Renal pelvis (tissue), 4 donors: ENCODE results near the gene CYP4F22. TPM values are rescaled to one million over a fixed set of nuclear protein-coding genes. Genes with fewer than 3 reads are reported as not detected.

ENCODE experiments used
- DNase-seq: peaks from one replicate; pipeline ENCODE4 v3.0.0-alpha.2; 2013
- polyA plus RNA-seq, 3 donors: library from polyadenylated mRNA; unstranded; fragments of 120-200 nt; gene quantifications; one replicate each; pipeline ENCODE4 v1.2.1, GENCODE V29; 2013; ENCODE audit not compliant: insufficient read length in 3 of 3

Gene CYP4F22
- polyA plus RNA-seq, 3 donors, result 0.12 to 0.37 (median 0.14) TPM

DNA sequence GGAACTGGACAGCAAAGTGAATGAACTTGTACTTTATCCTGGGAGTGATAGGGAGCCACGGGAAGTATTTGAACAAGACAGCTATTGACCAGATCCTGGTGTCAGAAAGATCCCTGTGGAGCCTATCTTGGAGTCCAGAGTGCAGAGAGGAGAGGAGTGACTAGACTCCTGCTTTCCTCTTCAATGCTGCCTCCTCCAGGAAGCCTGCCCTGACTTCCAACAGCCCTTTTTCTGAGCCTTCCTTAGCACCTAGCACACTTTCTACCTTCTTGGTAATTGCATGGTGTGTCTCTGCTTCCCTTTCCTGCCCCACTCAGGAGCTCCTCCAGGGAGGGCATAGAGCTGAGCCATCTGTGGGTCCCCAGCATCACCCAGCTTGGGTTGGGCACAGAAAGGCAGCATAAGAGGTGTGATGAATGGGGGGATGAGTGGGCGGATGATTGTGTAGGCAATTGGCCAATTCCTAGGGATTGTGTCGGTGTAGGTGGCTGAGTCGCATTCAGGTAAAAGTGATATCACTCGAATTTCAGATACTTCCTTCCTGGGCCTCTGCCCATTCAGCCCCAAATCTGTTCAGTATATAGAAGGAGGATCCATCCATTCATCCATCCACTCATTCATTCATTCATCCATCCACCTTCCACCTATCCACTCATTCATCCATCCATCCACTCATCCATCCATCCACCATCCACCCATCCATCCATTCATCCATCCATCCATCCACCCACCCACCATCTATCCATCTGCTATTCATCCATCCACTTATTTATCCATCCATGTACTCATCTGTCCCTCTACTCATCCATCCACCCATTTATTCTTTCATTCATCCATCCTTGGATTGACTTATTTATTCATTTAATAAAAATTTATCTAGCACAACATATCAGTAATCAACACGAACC lies 26.9 kb downstream of the CYP4F22 start:
- no peak for DNase-seq

DNA sequence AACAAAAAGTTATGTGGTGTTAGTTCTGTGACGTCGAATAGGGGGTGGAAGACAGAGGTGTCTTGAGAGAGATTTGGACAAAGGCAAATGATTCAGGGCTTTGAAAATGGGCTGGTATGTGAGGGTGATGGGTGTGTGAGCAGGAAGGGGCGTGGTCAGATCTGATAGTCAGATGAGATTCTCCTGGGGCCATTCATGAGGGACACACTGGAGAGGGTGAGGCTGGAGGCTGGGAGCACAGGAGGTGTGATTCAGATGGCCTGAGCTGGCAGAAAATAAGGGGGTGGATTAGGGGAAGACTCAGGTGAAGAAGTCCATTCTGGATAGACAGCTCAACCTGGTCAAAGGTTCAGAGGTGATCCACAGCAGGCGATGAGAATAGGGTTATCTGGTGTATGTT lies 28.0 kb downstream of the CYP4F22 start:
- DNase-seq, result no peak

DNA sequence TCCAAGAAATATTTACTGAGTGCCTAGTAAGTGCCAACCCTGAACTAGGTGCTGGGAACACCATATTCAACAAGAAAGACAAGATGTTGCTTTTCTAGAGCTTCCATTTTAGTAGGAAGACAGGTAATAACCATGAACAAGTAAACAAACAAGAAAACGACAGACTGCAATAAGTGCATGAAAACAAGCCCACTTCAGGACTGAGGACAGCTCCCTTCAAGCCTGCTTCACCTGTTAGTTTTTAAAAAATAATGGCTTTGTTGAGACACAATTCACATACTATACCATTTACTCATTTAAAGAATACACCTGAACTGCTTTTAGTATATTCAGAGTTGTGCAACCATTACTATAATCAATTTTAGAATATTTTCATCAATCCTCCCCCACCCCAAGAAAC lies 30.4 kb downstream of the CYP4F22 start:
- no peak for DNase-seq

DNA sequence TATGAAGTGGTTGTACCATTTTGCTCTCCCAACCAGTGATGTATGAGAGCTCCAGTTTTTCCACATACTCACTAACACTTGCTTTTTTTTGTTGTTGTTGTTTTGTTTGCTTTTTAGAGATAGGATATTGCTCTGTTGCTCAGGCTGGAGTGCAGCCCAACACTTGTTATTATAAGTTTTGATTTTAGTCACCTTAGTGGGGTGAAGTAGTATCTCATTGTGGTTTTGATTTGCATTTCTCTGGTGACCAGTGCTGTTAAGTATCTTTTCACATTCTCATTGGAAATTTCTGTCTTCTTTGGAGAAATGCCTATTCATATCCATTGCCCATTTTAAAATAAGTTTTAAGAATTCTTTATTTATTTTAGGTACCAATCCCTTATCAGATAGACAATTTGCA lies 31.3 kb downstream of the CYP4F22 start:
- no peak for DNase-seq

DNA sequence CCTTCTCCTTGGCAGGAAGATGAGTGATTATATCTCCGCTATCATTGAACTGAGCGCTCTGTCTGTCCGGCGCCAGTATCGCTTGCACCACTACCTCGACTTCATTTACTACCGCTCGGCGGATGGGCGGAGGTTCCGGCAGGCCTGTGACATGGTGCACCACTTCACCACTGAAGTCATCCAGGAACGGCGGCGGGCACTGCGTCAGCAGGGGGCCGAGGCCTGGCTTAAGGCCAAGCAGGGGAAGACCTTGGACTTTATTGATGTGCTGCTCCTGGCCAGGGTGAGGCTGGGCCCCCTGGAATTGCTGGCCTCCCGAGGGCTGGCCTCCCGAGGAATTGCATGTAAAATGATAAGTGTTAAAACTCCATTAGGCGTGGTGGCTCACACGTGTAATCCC lies 32.1 kb downstream of the CYP4F22 start:
- no peak for DNase-seq

DNA sequence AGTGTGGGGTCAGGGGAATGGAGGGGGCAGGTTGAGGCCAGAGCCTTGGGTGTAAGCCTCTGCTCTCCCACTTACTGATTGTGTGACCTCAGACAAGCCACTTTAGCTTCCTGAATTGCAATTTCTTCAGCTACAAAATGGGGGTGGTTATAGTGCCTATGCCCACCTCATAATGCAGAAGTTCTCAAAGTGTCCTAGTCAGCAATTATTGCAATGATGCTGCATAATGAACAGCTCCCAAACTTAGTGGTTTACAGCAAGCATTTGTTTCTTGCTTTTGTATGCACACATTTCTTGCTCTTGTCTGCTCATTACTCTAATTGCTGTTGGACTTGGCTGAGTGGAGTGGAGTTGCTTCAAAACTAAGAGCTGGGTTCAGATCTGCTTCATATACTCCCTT lies 36.0 kb downstream of the CYP4F22 start:
- DNase-seq, result no peak

DNA sequence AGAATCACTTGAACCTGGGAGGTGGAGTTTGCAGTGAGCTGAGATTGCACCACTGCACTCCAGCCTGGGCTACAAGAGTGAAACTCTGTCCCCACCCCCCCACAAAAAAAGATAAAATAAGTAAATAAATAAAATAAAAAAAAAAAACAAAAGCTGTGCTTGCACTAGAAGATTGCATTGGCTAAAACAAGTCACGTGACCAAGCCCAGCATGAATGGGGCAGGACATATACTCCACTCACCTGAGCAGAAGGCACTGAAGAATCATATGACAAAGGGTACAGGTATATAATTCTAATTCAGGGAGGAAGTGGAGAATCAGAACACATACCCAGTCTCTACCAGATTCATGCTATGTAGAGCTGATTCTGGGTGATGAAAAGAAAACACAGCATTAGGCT lies 36.6 kb downstream of the CYP4F22 start:
- DNase-seq, result no peak

DNA sequence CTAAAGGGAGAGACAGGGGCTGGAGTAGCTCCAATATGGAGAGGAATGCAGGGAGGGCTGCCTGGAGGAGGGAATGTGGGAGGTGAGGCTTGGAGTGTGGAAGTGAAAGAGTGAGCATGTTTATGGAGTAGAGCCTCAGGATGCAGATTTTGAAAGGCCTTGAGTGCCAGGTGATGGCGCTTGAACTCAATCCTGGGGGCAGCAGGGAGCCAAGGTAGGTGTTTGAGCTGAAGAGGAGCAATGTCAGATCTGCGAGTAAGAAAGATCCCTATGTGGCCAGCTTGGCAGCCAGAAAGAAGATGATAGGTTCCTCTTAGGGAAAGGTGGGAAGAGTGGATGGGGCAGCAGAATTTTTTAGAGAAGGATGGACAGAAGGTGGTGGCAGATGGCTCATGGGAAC lies 40.3 kb downstream of the CYP4F22 start:
- DNase-seq, result no peak

DNA sequence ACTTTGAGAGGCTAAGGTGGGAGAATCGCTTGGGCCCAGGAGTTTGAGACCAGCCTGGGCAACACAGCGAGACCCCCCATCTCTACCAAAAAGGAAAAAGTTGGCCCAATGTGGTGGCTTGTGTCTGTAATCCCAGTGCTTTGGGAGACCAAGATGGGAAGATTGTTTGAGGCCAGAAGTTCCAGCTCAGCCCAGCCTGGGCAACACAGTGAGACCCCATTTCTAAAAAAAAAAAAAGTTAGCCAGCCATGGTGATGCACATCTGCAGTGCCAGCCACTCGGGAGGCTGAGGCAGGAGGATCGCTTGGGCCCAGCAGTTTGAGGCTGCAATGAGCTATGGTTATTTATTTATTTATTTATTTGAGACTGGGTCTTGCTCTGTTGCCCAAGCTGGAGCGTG lies 41.3 kb downstream of the CYP4F22 start:
- DNase-seq, result no peak

DNA sequence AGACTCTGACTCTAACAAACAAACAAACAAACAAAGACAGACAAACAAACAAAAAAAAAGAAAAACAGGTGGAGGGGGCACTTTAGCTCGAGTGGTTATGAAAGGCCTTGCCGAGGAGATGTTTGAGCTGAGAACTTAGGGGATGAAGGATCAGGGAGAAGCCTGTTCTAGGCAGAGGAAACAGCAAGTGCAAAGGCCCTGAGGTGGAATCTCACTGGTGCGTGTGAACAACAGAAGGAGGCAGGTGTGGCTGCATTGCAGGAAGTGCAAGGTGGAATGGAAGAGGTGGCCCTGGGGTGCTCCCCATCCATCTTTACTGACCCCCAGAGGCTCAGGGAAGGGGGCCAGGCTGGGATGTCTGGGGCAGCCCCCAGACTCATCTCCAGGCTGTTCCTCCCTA lies 41.9 kb downstream of the CYP4F22 start:
- no peak for DNase-seq

DNA sequence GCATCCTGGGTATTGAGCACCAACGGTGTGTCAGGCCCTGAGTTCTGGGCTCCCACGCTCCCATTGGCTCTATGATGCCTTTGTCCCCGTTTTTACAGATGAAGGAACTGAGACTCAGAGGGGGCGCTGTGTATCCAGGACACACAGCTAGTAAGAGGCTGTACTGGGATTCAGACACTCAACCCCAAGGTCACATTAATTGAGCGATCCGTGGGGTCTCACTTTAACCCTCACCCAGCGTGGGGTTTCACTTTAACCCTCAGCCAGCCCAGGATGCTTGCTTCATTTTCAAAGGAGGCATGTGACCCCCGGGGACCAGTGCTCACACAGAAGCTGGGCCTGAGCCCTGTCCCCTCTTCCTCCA lies 42.6 kb downstream of the CYP4F22 start:
- DNase-seq, result no peak

DNA sequence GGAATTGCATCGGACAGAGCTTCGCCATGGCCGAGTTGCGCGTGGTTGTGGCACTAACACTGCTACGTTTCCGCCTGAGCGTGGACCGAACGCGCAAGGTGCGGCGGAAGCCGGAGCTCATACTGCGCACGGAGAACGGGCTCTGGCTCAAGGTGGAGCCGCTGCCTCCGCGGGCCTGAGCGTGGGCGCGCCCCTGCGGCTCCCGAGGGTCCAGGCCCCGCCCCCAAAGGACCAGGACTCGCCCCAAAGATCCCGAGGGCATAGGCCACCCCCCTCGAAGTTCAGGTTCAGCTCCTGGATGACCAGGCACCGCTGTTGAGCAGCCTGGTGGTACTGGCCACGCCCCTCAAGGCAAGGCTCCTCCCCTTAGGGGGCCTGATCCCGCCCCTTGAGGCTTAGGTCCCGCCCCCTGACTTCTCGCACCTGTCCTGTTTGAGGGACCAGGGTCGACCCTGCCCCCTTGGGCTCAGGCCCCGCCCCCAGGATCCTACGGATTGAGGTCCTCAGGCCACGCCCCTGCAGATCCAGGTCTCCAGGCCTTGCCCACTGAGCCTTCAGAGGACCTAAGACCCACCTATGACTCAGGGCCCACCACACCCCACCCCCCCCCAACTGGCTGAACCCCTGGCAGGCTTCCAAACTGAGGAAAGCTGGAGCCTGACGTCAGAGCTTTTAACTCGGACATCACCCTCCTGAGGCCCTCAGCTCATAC lies 43.1 kb downstream of the CYP4F22 start:
- no peak for DNase-seq

DNA sequence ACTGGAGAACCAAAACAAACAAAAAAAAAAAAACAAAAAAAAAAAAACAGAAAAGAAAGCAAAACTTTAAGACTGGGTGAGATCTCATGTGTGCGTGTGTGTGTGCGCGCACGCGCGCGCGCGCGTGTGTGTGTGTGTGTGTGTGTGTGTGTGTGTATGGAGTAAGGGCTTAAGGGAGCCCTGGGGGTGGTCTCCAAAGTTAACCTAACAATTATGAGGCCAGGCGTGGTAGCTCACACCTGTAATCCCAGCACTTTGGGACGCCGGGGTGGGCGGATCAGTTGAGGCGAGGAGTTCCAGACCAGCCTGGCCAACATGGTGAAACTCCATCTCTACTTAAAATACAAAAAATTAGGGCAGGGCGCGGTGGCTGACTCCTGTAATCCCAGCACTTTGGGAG lies 46.7 kb downstream of the CYP4F22 start:
- no peak for DNase-seq

DNA sequence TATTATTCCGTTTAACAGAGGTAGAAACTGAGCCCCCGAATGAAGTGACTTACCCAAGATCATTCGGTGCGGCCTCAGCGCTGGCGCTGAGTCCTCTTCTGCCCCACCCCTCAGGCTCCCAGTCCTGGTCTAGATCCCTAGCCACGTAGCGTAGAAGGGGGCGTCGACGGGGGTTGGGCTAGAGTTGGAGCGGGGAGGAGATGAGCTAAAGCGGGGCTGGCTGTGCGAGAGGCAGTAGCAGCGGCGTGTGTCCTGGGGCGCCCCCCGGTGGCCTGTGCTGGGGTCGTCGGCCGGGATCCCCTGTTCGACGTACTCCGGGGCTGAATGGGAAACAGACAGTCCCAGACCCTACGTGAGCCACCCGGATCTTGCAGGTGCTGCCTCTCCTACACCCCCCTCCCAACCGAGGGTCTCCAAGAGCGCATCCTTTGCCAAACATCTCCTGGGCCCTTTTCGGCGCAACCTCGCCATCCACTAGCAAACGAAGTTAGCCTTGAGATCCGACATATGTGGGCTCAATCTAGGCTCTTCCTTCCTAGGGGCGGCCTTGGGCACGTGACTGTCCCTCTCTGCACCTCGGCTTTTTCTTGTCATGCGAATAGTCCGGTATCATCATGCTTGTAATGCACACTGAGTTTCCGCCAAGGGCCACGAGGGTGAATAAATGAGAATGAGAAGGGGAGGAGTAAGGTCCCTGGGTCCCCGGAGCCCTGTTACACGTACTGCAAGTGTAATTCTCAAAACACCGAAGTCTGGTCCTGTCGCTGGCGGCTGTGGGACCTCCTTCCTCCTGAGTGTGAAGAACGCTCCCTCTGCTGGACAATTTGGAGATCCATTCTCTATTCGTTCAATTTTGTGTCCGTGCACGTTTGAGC lies 47.7 kb downstream of the CYP4F22 start:
- peak; percentile 88 for DNase-seq

DNA sequence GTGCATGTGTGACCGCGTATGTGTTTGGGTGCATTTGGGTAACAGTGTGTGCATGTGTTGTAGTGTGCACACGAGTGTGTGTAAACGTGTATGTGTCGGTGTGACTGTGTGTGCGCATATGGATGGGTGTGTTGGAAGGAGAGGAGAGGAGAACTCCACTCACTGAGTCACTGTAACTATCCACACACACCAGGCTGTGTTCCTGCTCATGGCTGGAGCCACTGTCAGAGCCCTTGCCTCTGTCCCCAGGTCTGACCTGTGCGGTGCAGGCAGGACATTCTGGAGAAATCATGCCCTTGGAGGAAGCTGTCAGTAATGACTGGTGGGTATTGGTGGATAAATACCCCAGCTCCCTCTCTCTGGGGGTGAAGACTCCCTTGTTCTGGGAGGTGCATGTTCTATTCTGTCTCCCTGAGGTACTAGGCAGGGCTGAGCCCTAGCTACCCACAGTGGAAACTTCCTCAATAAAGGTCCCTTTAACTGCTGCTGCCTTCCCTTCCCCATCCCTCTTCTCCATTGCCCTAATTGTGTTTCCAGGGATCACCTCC lies 48.4 kb downstream of the CYP4F22 start:
- DNase-seq, result no peak

DNA sequence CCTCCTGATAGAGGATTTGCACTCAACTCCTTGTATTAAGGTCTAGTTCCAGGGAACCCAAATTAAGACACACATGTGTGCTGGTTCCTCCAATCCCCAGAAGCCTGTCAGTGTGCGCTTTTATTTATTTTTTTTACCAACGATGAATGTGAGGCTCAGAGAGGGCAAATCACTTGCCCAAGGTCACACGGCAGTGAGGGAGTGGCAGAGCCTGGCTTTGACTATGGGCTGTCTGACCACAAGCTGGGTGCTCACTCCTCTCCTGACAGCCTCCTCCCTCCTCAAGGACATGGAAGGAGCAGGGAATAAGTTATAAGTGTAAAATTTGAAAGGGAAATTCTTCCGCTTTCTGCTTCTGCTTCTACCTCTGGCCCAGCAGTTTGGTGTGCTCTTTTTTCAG lies 48.9 kb downstream of the CYP4F22 start:
- DNase-seq, result no peak

DNA sequence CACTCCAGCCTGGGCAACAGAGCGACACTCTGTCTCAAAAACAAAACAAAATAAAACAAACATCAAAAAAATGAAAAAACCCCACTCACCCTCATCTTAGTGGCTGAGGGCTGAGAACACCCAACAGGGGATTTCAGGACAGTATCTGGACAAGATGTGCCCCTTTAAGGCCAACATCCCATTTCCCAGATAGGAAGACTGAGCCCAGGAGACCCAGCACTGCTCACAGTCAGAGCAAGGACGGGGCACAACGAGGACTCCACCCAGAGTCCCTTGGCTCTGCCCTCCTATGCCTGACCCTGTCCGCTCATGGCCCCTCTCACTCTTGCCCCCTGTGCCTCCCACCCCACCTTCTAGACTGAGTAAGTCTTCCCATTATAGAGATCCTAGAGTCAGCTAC lies 53.8 kb downstream of the CYP4F22 start:
- DNase-seq, result no peak

DNA sequence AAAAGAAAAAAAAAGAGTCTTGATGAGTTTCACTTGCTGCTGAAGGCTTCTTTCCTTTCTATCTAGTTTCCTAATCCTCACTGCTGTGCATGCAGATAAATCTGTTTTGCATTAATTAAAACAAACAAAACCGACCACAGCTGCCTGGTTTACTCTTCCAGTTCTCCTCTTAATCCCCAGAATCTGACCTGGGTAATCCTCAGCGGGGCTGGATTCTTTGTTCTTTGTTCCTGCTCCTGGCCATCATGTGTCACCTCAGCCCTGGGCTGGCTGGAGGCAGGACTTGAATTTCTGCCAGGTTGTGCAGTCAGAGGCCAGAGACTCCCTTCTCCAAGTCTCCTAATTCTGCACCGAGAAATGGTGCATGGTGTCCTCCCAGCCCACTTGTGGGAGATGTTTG lies 54.5 kb downstream of the CYP4F22 start:
- DNase-seq, result no peak

DNA sequence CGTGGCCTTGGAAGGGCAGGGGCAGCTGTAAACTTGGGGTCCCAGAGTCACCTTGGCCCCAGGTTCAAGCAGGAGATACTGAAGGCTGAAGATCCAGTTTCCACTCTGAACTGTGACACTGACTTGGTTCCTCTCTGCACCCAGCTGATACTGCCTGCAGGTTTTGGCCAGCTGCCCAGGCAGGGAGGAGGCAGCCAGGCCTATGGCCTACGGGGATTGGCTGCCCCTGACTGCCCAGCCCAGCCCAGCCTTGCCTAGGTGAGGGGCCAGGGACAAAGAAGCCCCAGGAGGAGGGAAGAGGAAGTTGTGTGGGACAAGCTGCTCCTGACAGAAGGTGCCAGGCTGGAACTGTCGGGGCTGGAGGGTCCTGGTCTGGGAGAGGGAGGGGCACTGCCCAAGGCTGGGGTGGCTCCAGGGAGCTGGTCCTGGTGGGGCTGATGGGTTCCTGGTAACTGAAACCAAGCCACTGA lies 55.0 kb downstream of the CYP4F22 start:
- DNase-seq, result no peak

DNA sequence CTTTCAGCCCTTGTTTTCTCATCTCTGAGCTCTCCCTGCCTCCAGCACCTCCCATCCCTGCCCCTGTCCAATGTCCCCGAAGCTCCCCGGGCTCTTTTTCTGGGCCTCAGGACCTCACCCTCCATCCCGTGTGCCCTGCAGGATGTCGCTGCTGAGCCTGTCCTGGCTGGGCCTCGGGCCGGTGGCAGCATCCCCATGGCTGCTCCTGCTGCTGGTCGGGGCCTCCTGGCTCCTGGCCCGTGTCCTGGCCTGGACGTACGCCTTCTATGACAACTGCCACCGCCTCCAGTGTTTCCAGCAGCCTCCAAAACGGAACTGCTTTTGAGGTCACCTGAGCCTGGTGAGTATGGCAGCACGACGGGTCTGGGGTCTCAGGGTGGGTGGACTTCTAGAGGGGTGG lies 55.6 kb downstream of the CYP4F22 start:
- DNase-seq, result no peak

DNA sequence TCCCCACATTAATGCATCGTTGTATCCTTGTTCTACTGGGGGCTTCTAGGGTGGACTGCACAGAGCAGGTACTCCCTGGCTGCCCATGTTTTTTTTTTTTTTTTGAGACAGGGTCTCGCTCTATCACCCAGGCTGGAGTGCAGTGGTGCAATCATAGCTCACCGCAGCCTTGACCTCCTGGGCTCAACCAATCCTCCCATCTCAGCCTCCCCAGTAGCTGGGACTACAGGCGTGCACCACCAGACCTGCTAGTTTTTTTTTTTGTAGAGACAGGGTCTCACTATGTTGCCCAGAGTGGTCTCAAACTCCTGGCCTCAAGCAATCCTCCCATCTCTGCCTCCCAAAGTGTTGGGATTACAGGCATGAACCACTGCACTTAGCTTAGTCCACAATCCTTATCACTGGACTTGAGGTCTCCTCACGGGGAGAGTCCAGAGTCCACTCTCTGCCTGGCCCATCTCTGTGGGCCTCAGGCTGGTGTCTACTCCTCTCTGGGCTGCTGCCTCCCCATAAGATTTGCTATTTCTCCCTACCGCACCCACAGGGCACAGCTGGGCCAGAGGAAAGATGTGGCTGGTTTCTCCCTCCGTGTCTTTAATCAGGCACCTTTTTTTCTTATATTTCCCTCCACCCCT lies 56.3 kb downstream of the CYP4F22 start:
- no peak for DNase-seq

DNA sequence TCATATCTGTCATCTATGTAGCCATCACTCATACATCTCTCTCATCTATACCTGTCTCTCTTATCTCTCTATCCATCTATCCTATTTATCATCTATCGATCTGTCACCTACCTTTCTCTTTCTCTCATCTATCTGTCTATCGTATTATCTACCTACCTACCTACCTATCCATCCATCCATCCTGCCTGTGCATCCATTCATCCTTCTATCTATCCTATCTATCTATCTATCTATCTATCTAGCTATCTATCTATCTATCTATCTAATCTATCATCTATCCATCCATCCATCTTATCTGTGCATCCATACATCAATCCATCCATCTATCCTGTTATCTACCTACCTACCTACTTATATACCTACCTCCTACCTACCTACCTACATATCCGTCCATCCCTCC lies 62.1 kb downstream of the CYP4F22 start:
- no peak for DNase-seq
